Mucosa of stomach (tissue), 1 donor: ENCODE results near the gene CLNS1A.

Experiments
- H3K27me3 ChIP-seq: one replicate; pipeline ENCODE4 v1.7.0; 2013; ENCODE audit warnings: mild to moderate bottlenecking, low read length; ENCODE audit not compliant: control insufficient read depth, insufficient read depth
- H3K36me3 ChIP-seq: one replicate; pipeline ENCODE4 v1.7.0; 2013; ENCODE audit warnings: low read length; ENCODE audit not compliant: control insufficient read depth, insufficient read depth
- H3K4me1 ChIP-seq: one replicate; pipeline ENCODE4 v1.7.0; 2013; ENCODE audit warnings: mild to moderate bottlenecking, low read length; ENCODE audit not compliant: control insufficient read depth, insufficient read depth
- H3K4me3 ChIP-seq: one replicate; pipeline ENCODE4 v1.7.0; 2013; ENCODE audit warnings: low read length
- H3K9ac ChIP-seq: one replicate; pipeline ENCODE4 v1.7.0; 2013; ENCODE audit warnings: mild to moderate bottlenecking, low read length, moderate library complexity
- H3K9me3 ChIP-seq: one replicate; pipeline ENCODE4 v1.7.0; 2013; ENCODE audit warnings: mild to moderate bottlenecking, low read length, moderate library complexity; ENCODE audit not compliant: control insufficient read depth
- donor health status: Pancreatic carcinoma.

Gene CLNS1A, protein sequence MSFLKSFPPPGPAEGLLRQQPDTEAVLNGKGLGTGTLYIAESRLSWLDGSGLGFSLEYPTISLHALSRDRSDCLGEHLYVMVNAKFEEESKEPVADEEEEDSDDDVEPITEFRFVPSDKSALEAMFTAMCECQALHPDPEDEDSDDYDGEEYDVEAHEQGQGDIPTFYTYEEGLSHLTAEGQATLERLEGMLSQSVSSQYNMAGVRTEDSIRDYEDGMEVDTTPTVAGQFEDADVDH

GRCh38 chr11:77637345-77638165 lies at the start of gene CLNS1A:
Gene CLNS1A (minus strand): TSS chr11:77637794. CDS start chr11:77637714, 80 bp downstream.
- H3K9me3 ChIP-seq: no peaks in the 10 kb centered on the region
- H3K4me1 ChIP-seq: peaks cover 13% of the 10 kb centered on the region
- peak within 1 kb of the TSS; percentile 73 for H3K9ac ChIP-seq
- no peaks in the 10 kb centered on the region for H3K27me3 ChIP-seq
- H3K4me3 ChIP-seq: peak within 1 kb of the TSS; percentile 81
- no peaks in the 10 kb centered on the region for H3K36me3 ChIP-seq

GRCh38 chr11:77687088-77687487 lies 49.5 kb upstream of the CLNS1A start:
- H3K4me1 ChIP-seq: no peaks in the 10 kb centered on the region
- H3K9me3 ChIP-seq: no peaks in the 10 kb centered on the region
- H3K36me3 ChIP-seq: no peaks in the 10 kb centered on the region
- no peaks in the 10 kb centered on the region for H3K27me3 ChIP-seq
- H3K9ac ChIP-seq: no peak overlapping the region
- no peak overlapping the region for H3K4me3 ChIP-seq

GRCh38 chr11:77677138-77677537 lies 39.5 kb upstream of the CLNS1A start:
- no peak overlapping the region for H3K9ac ChIP-seq
- H3K27me3 ChIP-seq: no peaks in the 10 kb centered on the region
- no peak overlapping the region for H3K4me3 ChIP-seq
- no peaks in the 10 kb centered on the region for H3K4me1 ChIP-seq
- H3K36me3 ChIP-seq: peaks cover 8% of the 10 kb centered on the region
- H3K9me3 ChIP-seq: no peaks in the 10 kb centered on the region

DNA sequence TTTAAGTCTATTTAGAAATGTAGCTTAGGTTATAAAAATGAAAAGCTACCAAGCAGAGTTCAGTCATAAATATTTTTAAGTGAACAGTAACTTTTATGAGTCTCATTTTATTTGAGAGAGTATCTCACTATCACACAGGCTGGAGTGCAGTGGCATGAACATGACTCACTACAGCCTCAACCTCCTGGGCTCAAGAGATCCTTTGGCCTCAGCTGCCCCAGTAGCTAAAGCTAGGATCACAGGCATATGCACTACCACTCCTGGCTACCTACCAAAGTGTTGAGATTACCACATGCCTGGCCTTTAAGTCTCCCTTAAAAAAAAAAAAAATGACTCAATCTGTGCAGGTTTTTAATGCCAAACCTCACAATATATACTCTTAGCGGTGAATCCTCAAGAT lies 34.7 kb upstream of the CLNS1A start:
- H3K36me3 ChIP-seq: peaks cover 4% of the 10 kb centered on the region

GRCh38 chr11:77669848-77670511 lies 32.4 kb upstream of the CLNS1A start:
- Histone ChIP-seq H3K9me3 (no peaks in the 10 kb centered on the region), H3K27me3 (no peaks in the 10 kb centered on the region), H3K9ac (no peak overlapping the region), H3K36me3 (no peaks in the 10 kb centered on the region), H3K4me1 (no peaks in the 10 kb centered on the region), H3K4me3 (no peak overlapping the region)

More for the DNA sequence above, 34.7 kb upstream of the CLNS1A start:
- H3K4me3 ChIP-seq: no peak overlapping the region
- H3K27me3 ChIP-seq: no peaks in the 10 kb centered on the region
- H3K9ac ChIP-seq: no peak overlapping the region
- H3K9me3 ChIP-seq: no peaks in the 10 kb centered on the region
- no peaks in the 10 kb centered on the region for H3K4me1 ChIP-seq

- Histone ChIP-seq H3K9me3 (no peaks in the 10 kb centered on the region), H3K4me3 (no peak overlapping the region), H3K27me3 (no peaks in the 10 kb centered on the region), H3K9ac (no peak overlapping the region), H3K36me3 (no peaks in the 10 kb centered on the region), H3K4me1 (no peaks in the 10 kb centered on the region)
Observed at GRCh38 chr11:77668760-77669159, 31.2 kb upstream of the CLNS1A start.

GRCh38 chr11:77665240-77665965 lies 27.8 kb upstream of the CLNS1A start:
- H3K9ac ChIP-seq: no peak overlapping the region
- no peaks in the 10 kb centered on the region for H3K36me3 ChIP-seq
- no peaks in the 10 kb centered on the region for H3K4me1 ChIP-seq
- H3K9me3 ChIP-seq: no peaks in the 10 kb centered on the region
- no peak overlapping the region for H3K4me3 ChIP-seq
- no peaks in the 10 kb centered on the region for H3K27me3 ChIP-seq

GRCh38 chr11:77661670-77662069 lies 24.1 kb upstream of the CLNS1A start:
- no peak overlapping the region for H3K4me3 ChIP-seq
- no peaks in the 10 kb centered on the region for H3K36me3 ChIP-seq
- H3K9me3 ChIP-seq: no peaks in the 10 kb centered on the region
- H3K4me1 ChIP-seq: no peaks in the 10 kb centered on the region
- no peaks in the 10 kb centered on the region for H3K27me3 ChIP-seq
- H3K9ac ChIP-seq: no peak overlapping the region

DNA sequence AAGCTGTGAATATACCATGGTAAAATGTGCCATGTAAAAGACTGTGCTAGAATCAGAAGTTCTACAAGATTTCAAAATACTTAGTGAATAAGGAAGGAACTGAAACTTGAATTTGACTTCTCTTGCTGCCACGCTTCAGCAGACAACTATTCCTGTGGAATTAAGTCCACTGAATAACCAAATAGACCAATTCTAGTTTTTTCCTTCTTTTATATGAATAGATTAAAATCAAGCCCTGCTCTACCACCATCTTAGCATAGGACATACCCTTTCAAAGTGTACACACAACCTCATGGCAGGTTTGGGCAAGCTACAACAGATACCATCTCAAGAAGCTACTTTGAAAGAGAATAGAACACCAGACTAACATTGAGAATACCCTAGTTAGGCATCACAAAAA lies 23.4 kb upstream of the CLNS1A start:
- Histone ChIP-seq H3K4me3 (no peak overlapping the region), H3K4me1 (no peaks in the 10 kb centered on the region), H3K9me3 (no peaks in the 10 kb centered on the region), H3K9ac (no peak overlapping the region), H3K27me3 (no peaks in the 10 kb centered on the region), H3K36me3 (no peaks in the 10 kb centered on the region)

DNA sequence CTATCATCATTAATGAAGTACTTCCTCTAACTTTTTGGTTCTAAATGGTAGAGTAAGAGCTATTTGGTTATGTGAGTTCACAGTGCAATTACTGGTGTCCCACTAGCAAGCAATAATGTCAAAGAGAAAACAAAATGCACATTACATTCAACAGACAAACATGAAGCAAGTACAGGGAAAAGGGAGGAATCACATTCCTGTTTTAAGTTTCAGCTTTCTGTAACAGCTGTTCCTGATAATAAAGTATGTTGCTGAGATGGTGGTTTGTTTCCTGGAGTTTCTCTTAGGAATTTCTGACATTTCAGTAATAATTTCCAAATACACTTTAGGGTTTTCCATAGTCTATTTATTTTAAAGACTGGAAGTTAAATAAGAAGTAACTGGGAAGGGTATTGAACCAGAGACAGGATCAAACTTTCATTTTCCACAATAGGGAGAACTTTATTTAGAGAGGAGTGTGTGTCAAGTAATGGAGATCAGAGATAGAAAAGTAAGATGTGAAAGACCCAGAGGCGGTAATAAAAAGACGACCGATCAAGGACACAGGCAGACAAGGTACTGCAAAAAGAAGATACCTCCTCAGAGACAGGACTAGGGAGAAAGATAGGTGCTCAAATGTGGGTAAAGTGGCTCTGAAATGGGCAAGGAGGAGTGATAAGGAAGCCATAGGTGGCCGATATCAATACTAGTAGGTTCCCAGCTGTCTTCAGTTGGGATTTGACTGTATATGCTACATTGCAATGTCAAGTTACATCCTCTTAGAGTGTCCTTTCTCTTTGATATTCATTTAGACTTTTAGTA lies 20.8 kb upstream of the CLNS1A start:
- Histone ChIP-seq H3K9me3 (no peaks in the 10 kb centered on the region), H3K4me1 (no peaks in the 10 kb centered on the region), H3K36me3 (no peaks in the 10 kb centered on the region), H3K9ac (no peak overlapping the region), H3K4me3 (no peak overlapping the region), H3K27me3 (no peaks in the 10 kb centered on the region)

GRCh38 chr11:77656362-77656761 lies 18.8 kb upstream of the CLNS1A start:
- H3K27me3 ChIP-seq: no peaks in the 10 kb centered on the region
- no peak overlapping the region for H3K9ac ChIP-seq
- no peaks in the 10 kb centered on the region for H3K36me3 ChIP-seq
- H3K9me3 ChIP-seq: no peaks in the 10 kb centered on the region
- no peaks in the 10 kb centered on the region for H3K4me1 ChIP-seq
- H3K4me3 ChIP-seq: no peak overlapping the region
